Measurements from ENCODE around the gene THSD7A. TPM values are rescaled to one million over a fixed set of nuclear protein-coding genes. Genes with fewer than 3 reads are reported as not detected.

Gene THSD7A
- total RNA-seq, 1 experiment from 2014 or later, result 0.68 TPM

DNA sequence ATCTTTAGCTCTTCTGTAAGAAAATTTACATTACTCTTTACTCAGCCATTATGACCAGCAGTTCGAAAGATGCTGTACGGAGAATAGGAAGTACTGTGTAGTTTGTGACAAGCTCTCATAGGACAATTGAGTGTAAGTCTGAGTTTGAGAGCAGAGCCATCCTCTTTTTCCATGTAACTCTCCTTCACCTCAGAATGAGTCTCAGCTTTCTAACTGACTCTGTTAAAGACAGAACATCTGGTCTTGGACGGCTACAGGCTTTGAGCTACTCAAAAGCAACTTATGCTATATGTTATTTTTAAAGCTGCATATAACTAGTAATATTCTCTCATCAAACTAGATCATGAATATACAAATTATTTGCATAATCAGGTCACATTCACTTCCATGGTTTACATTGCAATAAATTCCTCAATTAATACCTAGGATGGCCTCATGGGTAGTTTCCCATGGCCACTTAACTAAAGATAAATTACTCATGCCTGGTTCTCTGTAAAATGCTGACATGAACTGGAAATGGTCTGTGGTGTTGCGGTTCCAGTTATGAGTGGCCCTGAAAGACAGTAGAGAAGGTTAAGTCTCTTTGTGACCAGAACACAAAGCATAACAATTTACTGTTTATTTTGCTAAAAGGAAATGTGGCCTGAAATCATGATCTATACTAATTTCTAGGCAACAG, 499.7 kb downstream of the THSD7A start:
- H3K36me3 Mint-ChIP-seq, result no peaks in the 10 kb centered on the region
- ATAC-seq, result no peak
- H3K4me3 Mint-ChIP-seq, result no peak overlapping the region
- TF ChIP-seq ZNF532 (CRISPR knock-in tag; IDR thresholded peaks at IDR 0.05; ENCODE audit: borderline replicate concordance) (no peak), NR3C1 (CRISPR knock-in tag; conservative IDR thresholded peaks at IDR 0.05; ENCODE audit: low read depth) (no peak), CBFB (CRISPR knock-in tag; IDR thresholded peaks at IDR 0.05; ENCODE audit: low read depth) (no peak), ELF4 (CRISPR knock-in tag; IDR thresholded peaks at IDR 0.05; ENCODE audit: low read depth) (no peak)
- TF ChIP-seq, protein P1, sequence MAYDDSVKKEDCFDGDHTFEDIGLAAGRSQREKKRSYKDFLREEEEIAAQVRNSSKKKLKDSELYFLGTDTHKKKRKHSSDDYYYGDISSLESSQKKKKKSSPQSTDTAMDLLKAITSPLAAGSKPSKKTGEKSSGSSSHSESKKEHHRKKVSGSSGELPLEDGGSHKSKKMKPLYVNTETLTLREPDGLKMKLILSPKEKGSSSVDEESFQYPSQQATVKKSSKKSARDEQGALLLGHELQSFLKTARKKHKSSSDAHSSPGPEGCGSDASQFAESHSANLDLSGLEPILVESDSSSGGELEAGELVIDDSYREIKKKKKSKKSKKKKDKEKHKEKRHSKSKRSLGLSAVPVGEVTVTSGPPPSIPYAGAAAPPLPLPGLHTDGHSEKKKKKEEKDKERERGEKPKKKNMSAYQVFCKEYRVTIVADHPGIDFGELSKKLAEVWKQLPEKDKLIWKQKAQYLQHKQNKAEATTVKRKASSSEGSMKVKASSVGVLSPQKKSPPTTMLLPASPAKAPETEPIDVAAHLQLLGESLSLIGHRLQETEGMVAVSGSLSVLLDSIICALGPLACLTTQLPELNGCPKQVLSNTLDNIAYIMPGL (CRISPR knock-in tag; IDR thresholded peaks at IDR 0.05), result no peak
- TF ChIP-seq, protein P2, sequence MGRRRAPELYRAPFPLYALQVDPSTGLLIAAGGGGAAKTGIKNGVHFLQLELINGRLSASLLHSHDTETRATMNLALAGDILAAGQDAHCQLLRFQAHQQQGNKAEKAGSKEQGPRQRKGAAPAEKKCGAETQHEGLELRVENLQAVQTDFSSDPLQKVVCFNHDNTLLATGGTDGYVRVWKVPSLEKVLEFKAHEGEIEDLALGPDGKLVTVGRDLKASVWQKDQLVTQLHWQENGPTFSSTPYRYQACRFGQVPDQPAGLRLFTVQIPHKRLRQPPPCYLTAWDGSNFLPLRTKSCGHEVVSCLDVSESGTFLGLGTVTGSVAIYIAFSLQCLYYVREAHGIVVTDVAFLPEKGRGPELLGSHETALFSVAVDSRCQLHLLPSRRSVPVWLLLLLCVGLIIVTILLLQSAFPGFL (CRISPR knock-in tag; IDR thresholded peaks at IDR 0.05; ENCODE audit: borderline replicate concordance), result no peak
- no peaks in the 10 kb centered on the region for H3K27me3 Mint-ChIP-seq (ENCODE audit: low read depth)
- CTCF ChIA-PET, result interaction anchor here (0.6 to 1.5 kb wide), 8 partner anchors 8 to 443 kb away, joined by 3 to 5 read pairs (median 3); no protein-coding TSS in a partner anchor
- H3K9me3 Mint-ChIP-seq, result no peaks in the 10 kb centered on the region
- H3K27ac Mint-ChIP-seq, result no peak overlapping the region
- POLR2A ChIA-PET, result no interaction called here
- H3K4me1 Mint-ChIP-seq, result peaks cover 9% of the 10 kb centered on the region
- DNase-seq (ENCODE audit: low spot score), result no peak

- no peak for DNase-seq (ENCODE audit: low spot score)
- ATAC-seq, result peak; percentile 52; the same call in 1 of the 2 replicates
- Mint-ChIP-seq H3K4me1 (peaks cover 9% of the 10 kb centered on the region), H3K9me3 (no peaks in the 10 kb centered on the region), H3K27me3 (ENCODE audit: low read depth) (no peaks in the 10 kb centered on the region), H3K4me3 (no peak overlapping the region), H3K36me3 (no peaks in the 10 kb centered on the region), H3K27ac (no peak overlapping the region)
- TF ChIP-seq NR3C1 (CRISPR knock-in tag; conservative IDR thresholded peaks at IDR 0.05; ENCODE audit: low read depth) (no peak), CBFB (CRISPR knock-in tag; IDR thresholded peaks at IDR 0.05; ENCODE audit: low read depth) (no peak), ATF1 (CRISPR knock-in tag; IDR thresholded peaks at IDR 0.05) (no peak), SMAD3 (CRISPR knock-in tag; IDR thresholded peaks at IDR 0.05; ENCODE audit: borderline replicate concordance) (no peak), FOXK1 (CRISPR knock-in tag; IDR thresholded peaks at IDR 0.05) (no peak), IRF2 (CRISPR knock-in tag; IDR thresholded peaks at IDR 0.05; ENCODE audit: borderline replicate concordance, low read depth) (no peak), EMX1 (CRISPR knock-in tag; IDR thresholded peaks at IDR 0.05) (no peak), JAZF1 (CRISPR knock-in tag; IDR thresholded peaks at IDR 0.05) (no peak), RORB (CRISPR knock-in tag; IDR thresholded peaks at IDR 0.05) (no peak), PRRX2 (CRISPR knock-in tag; IDR thresholded peaks at IDR 0.05) (no peak)
- TF ChIP-seq, protein P3, sequence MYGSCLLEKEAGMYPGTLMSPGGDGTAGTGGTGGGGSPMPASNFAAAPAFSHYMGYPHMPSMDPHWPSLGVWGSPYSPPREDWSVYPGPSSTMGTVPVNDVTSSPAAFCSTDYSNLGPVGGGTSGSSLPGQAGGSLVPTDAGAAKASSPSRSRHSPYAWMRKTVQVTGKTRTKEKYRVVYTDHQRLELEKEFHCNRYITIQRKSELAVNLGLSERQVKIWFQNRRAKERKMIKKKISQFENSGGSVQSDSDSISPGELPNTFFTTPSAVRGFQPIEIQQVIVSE (CRISPR knock-in tag; IDR thresholded peaks at IDR 0.05; ENCODE audit: borderline replicate concordance), result no peak
- TF ChIP-seq, protein P4, sequence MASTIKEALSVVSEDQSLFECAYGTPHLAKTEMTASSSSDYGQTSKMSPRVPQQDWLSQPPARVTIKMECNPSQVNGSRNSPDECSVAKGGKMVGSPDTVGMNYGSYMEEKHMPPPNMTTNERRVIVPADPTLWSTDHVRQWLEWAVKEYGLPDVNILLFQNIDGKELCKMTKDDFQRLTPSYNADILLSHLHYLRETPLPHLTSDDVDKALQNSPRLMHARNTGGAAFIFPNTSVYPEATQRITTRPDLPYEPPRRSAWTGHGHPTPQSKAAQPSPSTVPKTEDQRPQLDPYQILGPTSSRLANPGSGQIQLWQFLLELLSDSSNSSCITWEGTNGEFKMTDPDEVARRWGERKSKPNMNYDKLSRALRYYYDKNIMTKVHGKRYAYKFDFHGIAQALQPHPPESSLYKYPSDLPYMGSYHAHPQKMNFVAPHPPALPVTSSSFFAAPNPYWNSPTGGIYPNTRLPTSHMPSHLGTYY (CRISPR knock-in tag; IDR thresholded peaks at IDR 0.05), result no peak
- TF ChIP-seq, protein P5, sequence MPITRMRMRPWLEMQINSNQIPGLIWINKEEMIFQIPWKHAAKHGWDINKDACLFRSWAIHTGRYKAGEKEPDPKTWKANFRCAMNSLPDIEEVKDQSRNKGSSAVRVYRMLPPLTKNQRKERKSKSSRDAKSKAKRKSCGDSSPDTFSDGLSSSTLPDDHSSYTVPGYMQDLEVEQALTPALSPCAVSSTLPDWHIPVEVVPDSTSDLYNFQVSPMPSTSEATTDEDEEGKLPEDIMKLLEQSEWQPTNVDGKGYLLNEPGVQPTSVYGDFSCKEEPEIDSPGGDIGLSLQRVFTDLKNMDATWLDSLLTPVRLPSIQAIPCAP (CRISPR knock-in tag; IDR thresholded peaks at IDR 0.05), result no peak
- CTCF ChIA-PET, result interaction anchor here (0.6 to 1.5 kb wide), 8 partner anchors 9 to 442 kb away, joined by 3 to 5 read pairs (median 3); no protein-coding TSS in a partner anchor
- POLR2A ChIA-PET, result no interaction called here
These were observed 500.6 kb downstream of the THSD7A start for GRCh38 chr7:11331128-11332102.
